Activated CD4-positive, alpha-beta T cell treated with anti-CD3 and anti-CD28 coated beads, Interleukin-2, amount 10 ng/mL, durations not matched to agents 7 days and 5 days (primary cell): Measurements from ENCODE around the gene NRDC. TPM values are rescaled to one million over a fixed set of nuclear protein-coding genes. Genes with fewer than 3 reads are reported as not detected.

Experiments
- CTCF ChIA-PET: fragments of 350-600 bp; sonication (Branson Sonifier 250); formaldehyde crosslinking; loops from one replicate; lab custom pipeline; 2021; ENCODE audit warnings: antibody characterized with exemption; lab: Charles Lee
- POLR2A ChIA-PET: fragments of 350-600 bp; sonication (Branson Sonifier 250); formaldehyde crosslinking; loops from one replicate; lab custom pipeline; 2021; ENCODE audit warnings: antibody characterized with exemption; lab: Charles Lee
- DNase-seq: peaks from one replicate; pipeline ENCODE4 v3.0.0-alpha.2; 2020
- H3K27ac Mint-ChIP-seq: one replicate; pipeline ENCODE4 v1.8.0; 2021; ENCODE audit warnings: mild to moderate bottlenecking, moderate library complexity, mixed read lengths
- H3K27me3 Mint-ChIP-seq: one replicate; pipeline ENCODE4 v1.8.0; 2021; ENCODE audit warnings: mixed read lengths
- H3K36me3 Mint-ChIP-seq: one replicate; pipeline ENCODE4 v1.8.0; 2021; ENCODE audit warnings: low read depth, mixed read lengths
- H3K4me1 Mint-ChIP-seq: one replicate; pipeline ENCODE4 v1.8.0; 2021; ENCODE audit warnings: mixed read lengths
- H3K4me3 Mint-ChIP-seq: one replicate; pipeline ENCODE4 v1.8.0; 2021; ENCODE audit warnings: mild to moderate bottlenecking, moderate library complexity, mixed read lengths
- H3K9me3 Mint-ChIP-seq: one replicate; pipeline ENCODE4 v1.8.0; 2021; ENCODE audit warnings: mixed read lengths
- total RNA-seq, 2 experiments: library from RNA; stranded (reverse); gene quantifications; one replicate each; pipeline ENCODE4 v1.2.3, GENCODE V29; 2021

NRDC gene
- total RNA-seq = 100 to 1,000 TPM; 168 to 188 TPM

DNA sequence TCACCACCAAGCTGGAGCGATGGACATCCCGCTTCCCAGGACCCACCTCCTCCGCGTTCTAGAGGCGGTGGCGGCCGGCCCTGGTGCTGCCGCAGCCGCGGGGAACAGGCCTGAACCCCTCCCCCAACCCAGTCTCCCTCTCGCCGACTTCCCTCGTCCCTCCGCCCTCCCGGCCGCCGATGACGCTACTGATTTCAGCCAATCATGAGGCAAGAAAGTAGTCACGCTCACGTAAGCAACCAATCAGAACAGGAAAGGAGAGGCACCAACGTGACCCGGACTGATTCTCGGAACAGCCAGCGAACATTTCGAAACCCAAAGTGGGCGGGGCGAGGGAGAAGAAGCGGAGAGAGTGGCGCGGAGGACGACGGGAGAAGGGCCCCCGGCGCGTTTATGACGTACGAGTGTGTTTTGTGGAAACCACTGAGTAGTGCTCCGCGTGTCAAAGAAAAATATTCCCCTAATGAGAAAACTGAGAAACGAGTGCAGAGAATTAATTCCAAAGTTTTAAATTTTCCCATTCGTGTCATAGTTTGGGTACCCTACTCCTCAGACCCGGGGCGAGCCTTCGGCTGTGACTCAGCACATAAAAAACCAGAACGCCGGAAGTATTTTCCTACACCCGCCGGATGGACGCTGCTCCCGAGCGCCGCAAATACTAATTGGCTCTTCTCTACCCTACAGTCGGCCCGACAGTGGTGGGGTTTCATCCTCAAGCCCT is at the start of gene NRDC:
Gene NRDC, minus strand, starts transcription at position 112 of the 721 bp plus-strand sequence. CDS start 112 bp downstream, outside the sequence.
- peak; percentile 100 for DNase-seq
- peaks cover 33% of the 10 kb centered on the region for H3K4me1 Mint-ChIP-seq
- H3K27ac Mint-ChIP-seq = no peak within 1 kb of the TSS
- no peak within 1 kb of the TSS for H3K4me3 Mint-ChIP-seq
- CTCF ChIA-PET = interaction anchor here (0.6 to 1.3 kb wide), 6 partner anchors 9 to 920 kb away, joined by 3 read pairs; no protein-coding TSS in a partner anchor
- H3K9me3 Mint-ChIP-seq = no peaks in the 10 kb centered on the region
- peaks cover 27% of the 10 kb centered on the region for H3K36me3 Mint-ChIP-seq
- POLR2A ChIA-PET = no interaction called here
- peaks cover 13% of the 10 kb centered on the region for H3K27me3 Mint-ChIP-seq

GRCh38 chr1:51927029-51927428 is 48.5 kb upstream of the NRDC start:
- ChIA-PET CTCF (interaction anchor here (1.3 to 1.5 kb wide), 2 partner anchors 10 to 30 kb away, joined by 4 read pairs; no protein-coding TSS in a partner anchor), POLR2A (no interaction called here)
- no peaks in the 10 kb centered on the region for H3K9me3 Mint-ChIP-seq
- no peak overlapping the region for H3K27ac Mint-ChIP-seq
- H3K36me3 Mint-ChIP-seq = no peaks in the 10 kb centered on the region
- DNase-seq = no peak
- H3K4me1 Mint-ChIP-seq = no peaks in the 10 kb centered on the region
- H3K4me3 Mint-ChIP-seq = no peak overlapping the region
- H3K27me3 Mint-ChIP-seq = peaks cover 5% of the 10 kb centered on the region

DNA sequence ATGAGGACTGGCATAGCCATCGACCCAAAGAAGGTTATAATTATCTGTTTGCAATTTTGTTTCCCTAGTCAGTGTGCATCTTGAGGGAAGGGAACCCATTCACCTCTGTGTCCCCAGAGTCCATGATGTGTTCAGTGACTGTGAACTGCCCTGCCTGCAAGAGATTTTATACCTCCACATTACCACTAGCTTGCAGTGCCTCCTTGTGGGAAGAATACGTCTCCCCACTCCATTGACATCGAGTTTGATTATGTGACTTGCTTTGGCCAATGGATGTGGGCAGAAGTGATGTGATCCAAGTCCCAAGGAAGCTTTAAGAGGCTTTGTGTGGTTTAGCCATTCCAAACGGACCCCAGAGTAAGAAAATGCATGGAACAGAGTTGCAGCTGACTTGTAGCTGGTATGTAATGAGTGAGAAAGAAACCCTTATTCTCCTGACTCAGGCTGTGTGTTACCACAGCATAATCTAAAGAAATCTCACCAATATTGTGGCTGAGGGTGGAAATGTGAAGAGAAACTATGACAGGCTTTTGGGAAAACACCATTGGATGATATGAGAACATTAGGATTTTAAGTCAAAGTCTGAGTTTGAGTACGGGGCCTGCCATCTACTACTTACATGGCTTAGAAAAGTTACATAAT is 47.8 kb upstream of the NRDC start:
- Mint-ChIP-seq H3K9me3 (no peaks in the 10 kb centered on the region), H3K36me3 (no peaks in the 10 kb centered on the region), H3K4me1 (no peaks in the 10 kb centered on the region), H3K27ac (no peak overlapping the region), H3K27me3 (peaks cover 5% of the 10 kb centered on the region), H3K4me3 (no peak overlapping the region)
- POLR2A ChIA-PET = no interaction called here
- CTCF ChIA-PET = interaction anchor here (1.3 to 2.2 kb wide), 3 partner anchors 9 to 30 kb away, joined by 4 to 7 read pairs (median 4); no protein-coding TSS in a partner anchor
- peak; percentile 16 for DNase-seq

GRCh38 chr1:51924455-51924854 is 45.9 kb upstream of the NRDC start:
- H3K4me1 Mint-ChIP-seq = no peaks in the 10 kb centered on the region
- H3K9me3 Mint-ChIP-seq = no peaks in the 10 kb centered on the region
- no peaks in the 10 kb centered on the region for H3K36me3 Mint-ChIP-seq
- ChIA-PET CTCF (interaction anchor here (0.5 to 2.2 kb wide), 5 partner anchors 22 to 969 kb away, joined by 3 to 7 read pairs (median 4); no protein-coding TSS in a partner anchor), POLR2A (no interaction called here)
- H3K27ac Mint-ChIP-seq = no peak overlapping the region
- H3K4me3 Mint-ChIP-seq = no peak overlapping the region
- H3K27me3 Mint-ChIP-seq = peaks cover 8% of the 10 kb centered on the region
- no peak for DNase-seq

DNA sequence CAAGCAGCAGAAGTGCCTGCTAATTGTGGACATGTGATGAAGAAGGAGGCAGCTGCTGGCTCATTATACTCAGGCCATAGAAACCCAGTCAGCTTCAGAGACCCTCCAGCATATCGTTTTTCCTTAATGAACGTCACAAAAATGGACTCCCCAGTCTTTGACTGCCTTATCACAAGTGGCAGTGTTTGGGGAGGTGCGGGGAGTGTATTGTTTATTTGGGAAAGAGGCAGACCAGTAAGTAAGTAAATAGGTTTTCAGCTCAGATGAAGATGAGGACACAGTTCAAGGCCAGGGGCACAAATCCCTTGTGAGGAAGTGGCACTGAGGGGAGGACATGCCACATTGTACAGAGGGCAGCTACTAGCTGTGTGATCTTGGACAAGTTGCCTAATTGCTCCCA is 43.5 kb upstream of the NRDC start:
- POLR2A ChIA-PET = no interaction called here
- Mint-ChIP-seq H3K36me3 (no peaks in the 10 kb centered on the region), H3K9me3 (no peaks in the 10 kb centered on the region), H3K27ac (no peak overlapping the region), H3K4me1 (no peaks in the 10 kb centered on the region), H3K4me3 (no peak overlapping the region), H3K27me3 (peaks cover 14% of the 10 kb centered on the region)
- DNase-seq = no peak
- CTCF ChIA-PET = no interaction called here

GRCh38 chr1:51920130-51920529 is 41.6 kb upstream of the NRDC start:
- ChIA-PET CTCF (no interaction called here), POLR2A (no interaction called here)
- Mint-ChIP-seq H3K27me3 (peaks cover 20% of the 10 kb centered on the region), H3K9me3 (no peaks in the 10 kb centered on the region), H3K4me3 (no peak overlapping the region), H3K36me3 (no peaks in the 10 kb centered on the region), H3K4me1 (no peaks in the 10 kb centered on the region), H3K27ac (no peak overlapping the region)
- no peak for DNase-seq

DNA sequence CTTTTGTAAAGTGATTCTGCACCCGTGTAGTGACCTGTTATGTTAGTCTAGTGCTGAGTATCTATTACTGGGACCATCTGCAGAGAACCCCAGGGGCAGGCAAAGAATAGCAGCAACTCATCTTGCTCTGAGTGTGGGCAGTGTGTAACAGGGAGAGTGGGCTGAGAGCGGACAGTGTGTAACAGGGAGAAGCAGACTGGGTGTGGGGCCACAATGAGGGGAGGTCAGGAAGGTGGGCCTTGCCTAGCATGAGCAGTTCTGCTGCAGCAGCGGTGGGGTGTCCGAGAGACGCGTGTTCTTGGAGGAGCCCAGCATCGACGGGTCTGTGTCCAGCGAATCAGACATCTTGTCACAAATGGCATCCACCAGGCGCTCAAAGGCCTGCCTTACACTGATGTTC is 41.2 kb upstream of the NRDC start:
- ChIA-PET CTCF (no interaction called here), POLR2A (no interaction called here)
- Mint-ChIP-seq H3K4me1 (no peaks in the 10 kb centered on the region), H3K27me3 (peaks cover 20% of the 10 kb centered on the region), H3K4me3 (no peak overlapping the region), H3K27ac (no peak overlapping the region), H3K36me3 (no peaks in the 10 kb centered on the region), H3K9me3 (no peaks in the 10 kb centered on the region)
- DNase-seq = no peak

- POLR2A ChIA-PET = no interaction called here
- Mint-ChIP-seq H3K36me3 (no peaks in the 10 kb centered on the region), H3K4me1 (no peaks in the 10 kb centered on the region), H3K9me3 (no peaks in the 10 kb centered on the region), H3K27me3 (peaks cover 28% of the 10 kb centered on the region), H3K4me3 (no peak overlapping the region), H3K27ac (no peak overlapping the region)
- CTCF ChIA-PET = interaction anchor here (0.8 kb wide), 1 partner anchor 10 kb away, joined by 4 read pairs; no protein-coding TSS in a partner anchor
- no peak for DNase-seq
Observed at GRCh38 chr1:51916587-51917405, 38.3 kb upstream of the NRDC start.

DNA sequence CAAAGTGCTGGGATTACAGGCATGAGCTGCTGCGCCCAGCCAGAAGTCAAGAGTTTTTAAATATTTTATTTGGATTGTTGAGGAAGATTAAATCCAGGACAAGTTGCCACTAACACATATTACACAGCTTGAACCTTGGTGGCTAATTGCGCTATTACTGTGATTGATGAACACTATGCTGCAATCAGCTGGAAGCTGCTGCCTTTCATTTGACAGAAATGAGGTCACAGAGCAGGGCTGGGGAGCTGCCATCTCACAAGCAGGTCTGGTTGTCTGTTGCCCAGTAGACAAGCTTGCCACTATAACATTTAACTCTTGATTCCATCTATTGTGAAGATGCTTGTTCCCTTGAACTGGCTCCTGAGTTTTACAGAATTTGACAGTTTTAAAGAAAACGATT is 37.4 kb upstream of the NRDC start:
- ChIA-PET CTCF (interaction anchor here (1.1 kb wide), 1 partner anchor 71 kb away, joined by 3 read pairs; no protein-coding TSS in a partner anchor), POLR2A (no interaction called here)
- H3K9me3 Mint-ChIP-seq = no peaks in the 10 kb centered on the region
- H3K27me3 Mint-ChIP-seq = peaks cover 27% of the 10 kb centered on the region
- H3K4me1 Mint-ChIP-seq = no peaks in the 10 kb centered on the region
- H3K4me3 Mint-ChIP-seq = no peak overlapping the region
- no peak for DNase-seq
- H3K27ac Mint-ChIP-seq = no peak overlapping the region
- no peaks in the 10 kb centered on the region for H3K36me3 Mint-ChIP-seq

GRCh38 chr1:51912881-51913280 is 34.4 kb upstream of the NRDC start:
- Mint-ChIP-seq H3K9me3 (no peaks in the 10 kb centered on the region), H3K27ac (no peak overlapping the region), H3K36me3 (no peaks in the 10 kb centered on the region), H3K27me3 (peaks cover 35% of the 10 kb centered on the region), H3K4me3 (no peak overlapping the region), H3K4me1 (no peaks in the 10 kb centered on the region)
- no peak for DNase-seq
- ChIA-PET POLR2A (no interaction called here), CTCF (interaction anchor here (0.6 to 1.3 kb wide), 2 partner anchors 17 to 929 kb away, joined by 3 to 4 read pairs; partner anchors contain the start of gene ZYG11A)

DNA sequence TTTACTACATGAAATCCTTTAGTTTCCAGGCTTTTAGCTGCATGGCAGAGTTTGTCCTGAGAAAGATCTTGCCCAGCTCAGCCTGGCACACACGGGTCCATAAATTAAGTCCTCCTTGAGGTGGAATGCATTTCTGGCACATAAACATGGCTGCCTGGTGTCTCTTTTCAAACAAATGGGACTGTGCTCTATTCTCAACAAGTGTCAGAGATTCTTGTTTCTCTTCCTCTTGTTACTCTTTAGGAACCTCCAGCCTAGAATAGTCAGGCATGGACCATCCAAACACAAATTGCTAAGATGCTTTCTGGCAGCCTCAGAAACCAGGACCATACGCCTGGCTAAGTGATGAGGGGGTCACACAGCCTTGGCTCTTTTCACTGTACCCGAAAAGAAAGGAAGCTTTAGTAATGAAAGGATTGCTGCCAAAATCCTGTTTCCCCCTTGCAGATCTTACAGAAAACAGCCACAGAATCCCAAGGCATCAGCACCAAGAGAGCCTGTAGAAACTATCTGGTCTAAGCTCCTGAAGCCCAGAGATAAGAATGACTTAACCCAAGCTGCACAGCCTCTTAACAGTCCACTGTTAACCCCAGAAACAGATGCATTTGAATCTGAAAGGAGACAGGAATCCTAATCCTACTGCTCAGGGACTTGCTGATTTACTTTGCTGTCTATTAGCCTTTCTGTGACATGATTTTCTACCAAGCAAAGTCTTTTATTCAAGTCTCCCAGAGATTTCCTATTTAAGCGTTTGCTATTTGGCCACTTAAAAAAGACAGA is 31.9 kb upstream of the NRDC start:
- H3K27me3 Mint-ChIP-seq = peaks cover 34% of the 10 kb centered on the region
- POLR2A ChIA-PET = no interaction called here

DNA sequence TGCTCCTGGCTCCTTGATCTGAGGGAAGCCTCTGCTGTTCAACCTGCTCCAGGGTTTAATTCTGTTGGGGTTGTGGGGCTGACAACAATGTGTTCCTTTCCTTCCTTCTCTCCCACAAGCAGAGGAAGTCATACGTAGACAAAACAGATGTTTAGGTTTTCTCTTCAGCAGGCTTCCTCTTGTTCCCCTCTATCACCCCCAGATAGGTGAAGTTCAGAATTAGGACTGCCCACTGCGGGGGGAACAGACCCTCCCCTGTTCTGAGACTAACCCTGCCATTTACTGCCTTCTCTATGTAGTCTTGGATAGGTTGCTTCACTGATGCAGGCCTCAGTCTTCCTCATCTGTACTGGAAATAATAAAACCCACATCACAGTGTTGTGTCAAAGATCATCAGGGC is 30.0 kb upstream of the NRDC start:
- CTCF ChIA-PET = no interaction called here
- no peak overlapping the region for H3K27ac Mint-ChIP-seq
- H3K4me1 Mint-ChIP-seq = peaks cover 6% of the 10 kb centered on the region
- no peak overlapping the region for H3K4me3 Mint-ChIP-seq
- H3K27me3 Mint-ChIP-seq = peaks cover 31% of the 10 kb centered on the region
- no peaks in the 10 kb centered on the region for H3K9me3 Mint-ChIP-seq
- H3K36me3 Mint-ChIP-seq = no peaks in the 10 kb centered on the region
- POLR2A ChIA-PET = no interaction called here
- no peak for DNase-seq

More for the DNA sequence above, 31.9 kb upstream of the NRDC start:
- Mint-ChIP-seq H3K4me3 (no peak overlapping the region), H3K9me3 (no peaks in the 10 kb centered on the region), H3K36me3 (no peaks in the 10 kb centered on the region), H3K4me1 (peaks cover 6% of the 10 kb centered on the region), H3K27ac (no peak overlapping the region)
- DNase-seq = no peak
- CTCF ChIA-PET = interaction anchor here (1.1 kb wide), 1 partner anchor 174 kb away, joined by 3 read pairs; no protein-coding TSS in a partner anchor
